C4-2B (cell line): Measurements from ENCODE around the gene RUFY1.

Source experiments
- H3K27ac ChIP-seq: fragments of 450-650 bp; 2 replicates; pipeline ENCODE4 v1.5.1; 2017
- CTCF ChIP-seq: fragments of 450-650 bp; conservative IDR thresholded peaks from 2 replicates; pipeline ENCODE4 v1.5.1; 2017; ENCODE audit warnings: mild to moderate bottlenecking
- ZFX ChIP-seq: fragments of 450-650 bp; IDR thresholded peaks from 2 replicates; pipeline ENCODE4 v1.6.1; 2017

Gene RUFY1

DNA sequence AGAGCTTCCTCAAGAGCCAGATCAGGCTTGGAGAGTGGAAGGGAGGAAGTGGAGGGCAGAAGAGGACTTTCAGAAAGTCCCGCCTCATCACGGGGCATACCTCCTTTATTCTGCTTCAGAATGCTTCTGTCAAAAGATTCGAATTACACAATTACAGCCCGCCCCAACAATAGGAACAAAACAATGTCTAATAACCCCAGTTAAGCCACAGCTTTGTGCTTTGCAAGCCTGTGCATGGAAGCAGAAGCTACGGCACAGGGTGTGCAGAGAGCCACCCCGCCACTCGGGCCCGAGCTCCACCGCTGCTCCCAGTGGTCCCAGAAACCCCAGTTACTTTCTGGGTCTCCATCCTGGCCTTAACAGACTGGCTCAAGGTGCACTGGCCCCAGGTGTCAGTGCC lies 49.6 kb downstream of the RUFY1 start:
- TF ChIP-seq ZFX (no peak), CTCF (no peak)

DNA sequence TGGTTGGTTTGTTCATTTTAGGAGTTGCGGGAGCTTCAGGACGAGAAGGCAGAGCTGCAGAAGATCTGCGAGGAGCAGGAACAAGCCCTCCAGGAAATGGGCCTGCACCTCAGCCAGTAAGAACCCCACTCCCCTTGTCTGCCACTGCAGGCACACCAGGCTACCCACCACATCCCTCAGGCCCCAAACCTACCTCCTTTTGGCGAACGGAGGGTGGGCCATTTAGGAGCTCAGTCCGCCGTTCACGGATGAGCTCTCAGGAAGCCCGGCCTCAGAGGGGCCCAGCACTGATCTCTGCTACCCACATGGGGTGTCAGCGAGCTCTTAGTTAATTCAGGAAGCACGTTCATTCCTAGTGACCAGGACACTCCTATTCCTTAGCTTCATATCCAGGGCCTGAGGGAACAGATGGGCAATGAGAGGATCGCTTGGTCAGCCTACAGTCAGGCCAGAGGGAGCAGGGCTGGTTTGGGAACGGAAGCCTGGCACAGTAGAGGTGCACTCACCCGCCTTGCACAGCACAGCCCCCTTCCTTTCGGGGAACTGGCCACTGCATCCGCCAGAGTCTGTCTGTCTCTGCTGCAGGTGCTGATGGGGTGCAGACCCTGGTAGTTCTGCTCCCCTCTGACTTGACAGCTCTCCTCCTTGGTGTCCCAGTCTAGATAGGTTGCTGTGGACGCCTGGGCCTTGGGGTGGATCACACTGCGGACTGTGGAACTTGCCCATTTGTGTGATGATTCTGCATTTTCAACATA lies 51.7 kb downstream of the RUFY1 start:
- TF ChIP-seq ZFX = no peak
- no peak for TF ChIP-seq CTCF
- no peak overlapping the region for H3K27ac ChIP-seq

More for the DNA sequence above, 49.6 kb downstream of the RUFY1 start:
- no peak overlapping the region for H3K27ac ChIP-seq

DNA sequence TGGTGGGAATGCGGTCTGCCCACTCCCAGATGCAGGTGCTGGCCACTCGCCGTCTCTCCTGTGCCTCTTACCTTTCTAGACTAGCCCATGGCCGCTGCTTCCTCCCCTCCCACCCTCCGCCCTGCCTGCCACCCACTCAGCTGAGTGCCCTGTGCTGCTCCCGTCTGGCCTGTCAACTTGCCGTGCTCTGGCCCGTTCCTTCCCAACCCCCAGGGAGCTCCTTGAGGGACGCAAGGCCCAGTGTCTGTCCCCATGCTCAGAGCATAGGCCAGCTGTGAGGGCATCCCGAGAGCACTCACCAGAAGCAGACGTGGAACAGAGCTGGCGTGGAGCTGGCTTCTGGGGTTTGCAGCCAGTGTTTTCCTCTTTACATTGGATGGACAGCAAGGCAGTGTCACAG lies 53.0 kb downstream of the RUFY1 start:
- H3K27ac ChIP-seq = no peak overlapping the region
- TF ChIP-seq ZFX = no peak
- no peak for TF ChIP-seq CTCF

DNA sequence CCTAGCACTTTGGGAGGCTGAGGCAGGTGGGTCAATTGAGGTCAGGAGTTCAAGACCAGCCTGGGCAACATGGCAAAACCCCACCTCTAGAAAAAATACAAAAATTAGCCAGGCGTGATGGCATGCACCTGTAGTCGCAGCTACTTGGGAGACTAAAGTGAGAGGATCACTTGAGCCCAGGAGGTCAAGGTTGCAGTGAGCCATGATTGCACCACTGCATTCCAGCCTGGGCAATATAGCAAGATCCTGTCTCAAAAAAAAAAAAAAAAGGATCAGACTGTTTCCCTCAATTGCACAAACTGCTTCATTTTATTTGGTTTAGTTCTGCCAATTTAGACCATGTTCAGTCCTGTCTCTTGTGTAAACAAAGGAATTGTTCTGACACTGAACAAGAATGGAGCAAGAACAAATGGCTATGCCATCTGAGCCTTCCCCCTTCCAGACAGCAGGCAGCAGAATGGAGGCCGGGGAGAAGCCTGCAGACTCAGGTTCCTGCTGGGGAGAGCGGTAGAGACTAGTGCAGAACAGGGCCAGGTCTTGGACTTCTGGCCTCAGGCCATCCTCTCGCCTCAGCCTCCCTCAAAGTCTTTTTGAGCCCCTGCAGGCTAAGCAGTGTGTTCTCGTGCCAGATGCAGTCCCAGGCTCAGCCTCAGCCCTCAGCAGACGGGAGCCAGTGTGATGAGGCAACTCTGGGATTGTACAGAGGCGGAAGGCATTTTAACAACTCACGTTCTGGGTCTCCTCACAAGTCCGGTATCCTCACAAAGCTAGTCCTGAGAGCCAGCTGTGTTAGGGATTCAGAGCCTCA lies 54.9 kb downstream of the RUFY1 start:
- H3K27ac ChIP-seq = no peak overlapping the region
- no peak for TF ChIP-seq ZFX
- TF ChIP-seq CTCF = no peak

GRCh38 chr5:179606071-179606909 lies 55.9 kb downstream of the RUFY1 start:
- TF ChIP-seq CTCF = no peak
- no peak for TF ChIP-seq ZFX
- no peak overlapping the region for H3K27ac ChIP-seq

DNA sequence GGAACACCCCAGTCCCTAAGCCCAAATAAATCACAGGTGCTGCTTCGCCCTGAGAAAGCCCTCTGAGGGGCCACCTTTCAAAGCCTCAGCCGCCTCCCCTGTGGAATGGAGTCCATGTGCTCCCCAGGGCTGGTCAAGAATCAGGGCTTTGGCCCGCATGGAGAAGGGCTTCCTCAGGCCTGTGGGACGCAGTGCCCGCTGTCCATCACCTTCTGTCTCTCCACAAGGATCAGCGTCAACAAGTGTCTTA lies 56.5 kb downstream of the RUFY1 start:
- H3K27ac ChIP-seq = no peak overlapping the region
- no peak for TF ChIP-seq ZFX
- TF ChIP-seq CTCF = no peak
